Kidney tubule cell (primary cell): ENCODE results near the gene PNMA1.

Experiments
- DNase-seq: peaks from one replicate; pipeline ENCODE4 v3.0.0-alpha.2; 2018; ENCODE audit warnings: low spot score

Gene PNMA1

GRCh38 chr14:73736842-73737241 lies 22.7 kb upstream of the PNMA1 start:
- no peak for DNase-seq

DNA sequence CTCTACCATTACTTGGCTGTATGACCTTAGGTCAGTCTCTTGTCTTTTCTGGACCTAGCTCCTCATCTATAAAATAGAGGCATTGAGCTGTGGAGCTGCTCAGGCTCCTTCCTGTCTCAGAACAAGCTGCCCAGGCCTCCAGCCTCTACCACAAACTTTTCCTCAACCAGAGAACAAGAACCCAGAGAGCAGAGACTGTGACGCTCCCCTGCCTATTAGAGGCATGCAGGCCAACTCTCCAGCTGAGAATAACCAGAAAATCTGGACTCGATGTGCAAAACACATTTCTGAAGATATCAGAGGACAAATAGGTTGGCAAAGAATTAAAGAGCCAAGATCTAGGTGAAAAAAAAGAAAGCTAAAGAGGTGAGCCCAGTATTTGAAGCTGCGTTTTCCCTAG lies 17.8 kb upstream of the PNMA1 start:
- no peak for DNase-seq

DNA sequence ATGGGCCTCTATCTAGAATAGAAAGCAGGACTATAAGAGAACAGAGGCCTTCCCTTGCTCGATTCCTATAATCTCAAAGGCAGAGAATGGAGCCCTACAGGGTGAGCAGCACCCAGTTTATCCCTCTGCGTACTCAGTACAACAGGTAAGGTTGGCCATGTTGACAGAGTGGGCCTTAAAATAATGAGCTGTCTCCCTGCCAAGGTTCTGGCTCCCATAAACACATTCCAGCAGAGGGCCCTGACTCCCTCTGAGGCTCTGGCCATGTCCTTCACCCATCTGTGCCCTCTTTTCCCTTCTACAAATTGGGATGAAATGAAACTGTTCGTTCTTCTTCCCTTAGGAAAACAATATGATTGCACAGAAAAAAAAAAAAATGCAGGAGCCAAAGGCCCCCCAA lies 16.9 kb upstream of the PNMA1 start:
- no peak for DNase-seq

GRCh38 chr14:73729556-73730265 lies 15.5 kb upstream of the PNMA1 start:
- no peak for DNase-seq

DNA sequence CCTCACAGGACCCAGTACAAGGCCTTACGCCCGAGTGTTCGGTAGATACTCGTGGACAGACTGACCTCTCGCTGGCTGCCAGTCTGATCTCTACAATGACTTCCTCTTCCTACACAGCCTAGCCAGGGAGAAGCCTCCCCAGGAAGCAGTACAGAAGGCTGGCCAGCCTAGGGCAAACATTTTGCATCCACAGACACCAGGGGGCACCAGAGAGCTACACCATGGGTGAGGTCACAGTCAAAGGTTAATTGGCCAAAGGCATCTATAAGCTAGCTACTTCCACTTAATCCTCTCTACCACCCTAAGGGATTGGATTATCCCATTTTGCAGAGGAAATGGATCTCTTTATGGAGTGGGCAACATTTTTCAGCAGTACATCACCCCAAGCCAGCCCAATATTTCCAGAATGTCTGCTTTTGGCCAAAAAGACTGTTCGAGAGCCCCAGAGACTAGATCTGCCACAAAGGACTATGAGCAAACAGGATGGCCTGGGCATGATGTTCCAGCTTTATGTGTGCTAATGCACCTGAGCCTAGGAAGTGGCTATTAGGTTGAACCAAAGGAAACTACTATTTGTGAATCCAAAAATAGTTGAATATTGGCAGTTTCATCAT lies 14.6 kb upstream of the PNMA1 start:
- DNase-seq, result peak; percentile 86

- no peak for DNase-seq
Observed at GRCh38 chr14:73727166-73727565, 13.0 kb upstream of the PNMA1 start.

DNA sequence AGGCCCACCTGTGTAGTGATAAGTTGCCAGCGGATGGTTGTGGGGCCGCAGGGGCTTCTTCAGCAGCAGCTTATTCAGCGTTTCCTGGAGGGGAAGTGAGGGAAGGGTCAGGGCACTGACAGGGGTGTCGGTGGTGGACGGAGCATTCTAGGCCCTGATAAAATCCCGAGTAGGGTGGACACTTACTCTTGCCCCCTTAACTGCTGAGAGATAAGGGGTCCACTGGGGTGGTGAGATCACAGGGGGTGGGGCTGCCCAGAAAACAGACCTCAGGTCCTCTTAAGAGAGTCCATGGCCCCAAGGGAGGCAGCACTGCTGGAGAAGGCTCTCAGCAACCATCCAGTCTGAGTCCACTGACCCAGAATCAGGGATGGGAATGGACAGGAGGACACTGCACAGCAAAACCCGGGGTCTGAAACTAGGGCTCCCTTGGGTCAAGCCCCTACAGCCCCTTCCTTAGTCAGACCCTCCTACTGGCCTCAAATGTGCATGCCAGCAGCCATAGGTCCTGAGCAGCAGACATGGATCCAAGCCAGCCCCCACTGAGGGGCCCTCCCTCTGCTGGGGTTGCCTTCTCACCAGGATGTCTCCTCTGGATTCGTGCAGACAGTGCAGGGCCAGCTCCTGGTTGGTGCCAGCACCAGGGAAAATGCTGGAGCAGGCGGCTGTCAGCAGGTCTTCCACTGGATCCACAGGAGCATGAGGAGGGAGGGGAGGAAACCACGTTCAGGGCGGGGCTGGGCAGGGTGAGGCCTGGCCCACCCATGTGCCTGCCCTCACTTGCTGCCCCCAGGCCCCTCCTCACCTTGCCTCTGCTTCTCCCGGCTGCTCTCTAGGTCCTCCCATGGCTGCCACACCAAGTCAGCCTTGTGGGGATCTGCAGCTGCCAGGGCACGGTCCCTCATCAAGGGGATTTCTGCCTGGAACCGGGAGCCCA lies 12.1 kb upstream of the PNMA1 start:
- DNase-seq, result no peak

DNA sequence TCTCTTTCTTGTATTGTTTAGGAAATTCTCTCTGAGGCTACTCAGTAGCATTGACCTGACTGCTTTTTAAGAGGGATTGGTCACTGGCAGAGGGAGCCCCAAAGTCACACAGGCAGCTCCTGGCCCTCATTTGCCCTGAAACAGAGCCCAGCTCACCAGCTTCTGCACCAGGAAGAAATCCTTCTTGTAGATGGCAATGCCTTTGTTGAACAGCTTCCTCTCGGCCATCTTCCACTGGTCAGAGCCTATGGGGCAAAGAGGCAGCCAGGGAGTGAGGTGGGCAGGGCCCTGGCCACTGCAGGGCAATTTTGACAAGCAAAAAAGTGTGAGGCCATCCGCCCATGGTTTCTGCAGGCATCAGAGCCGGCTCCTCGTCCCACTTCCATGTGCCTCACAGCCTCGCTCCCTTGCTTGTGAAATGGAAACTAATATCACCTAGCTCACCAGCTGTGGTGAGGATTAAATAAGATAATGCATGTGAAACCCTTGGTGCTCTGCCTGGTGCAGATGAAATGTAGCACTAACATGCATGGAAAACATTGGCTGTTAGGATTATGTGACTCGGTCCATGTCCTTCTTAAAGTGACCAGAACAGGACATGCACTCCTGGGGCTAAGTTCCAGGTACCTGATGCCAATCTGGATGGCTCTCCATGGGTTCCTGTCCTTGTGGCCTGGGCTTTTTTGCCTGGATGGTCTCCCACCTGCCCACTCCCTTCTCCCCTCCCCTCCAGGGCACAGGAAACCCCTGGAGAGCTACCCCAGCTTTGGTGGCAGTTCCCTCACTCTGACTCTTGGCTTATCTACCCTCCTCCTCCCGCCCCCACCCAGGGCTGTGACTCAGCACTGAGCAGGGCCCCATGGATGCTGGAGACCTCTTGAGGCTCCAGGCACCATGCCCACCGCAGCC lies 11.2 kb upstream of the PNMA1 start:
- DNase-seq, result no peak

- DNase-seq, result no peak
Observed at GRCh38 chr14:73724696-73725095, 10.5 kb upstream of the PNMA1 start.

GRCh38 chr14:73723797-73724661 lies 9.8 kb upstream of the PNMA1 start:
- peak; percentile 94 for DNase-seq

DNA sequence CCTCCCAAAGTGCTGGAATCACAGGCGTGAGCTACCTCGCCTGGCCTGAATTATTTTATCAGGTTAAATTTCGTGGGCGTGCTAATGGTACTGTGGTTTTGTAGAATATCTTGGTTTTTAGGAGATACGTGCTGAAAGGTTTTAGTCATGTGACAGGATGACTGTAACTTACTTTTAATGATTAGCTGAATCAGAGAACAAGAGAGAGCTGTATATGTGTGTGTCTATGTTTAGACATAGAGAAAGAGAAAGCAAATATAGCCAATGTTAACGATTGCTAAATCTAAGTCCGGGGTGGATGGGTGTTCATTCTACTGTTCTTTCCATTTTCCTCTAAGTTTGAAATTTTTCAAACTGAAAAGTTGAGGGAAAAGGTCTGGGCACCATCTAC lies 9.2 kb upstream of the PNMA1 start:
- peak; percentile 82 for DNase-seq

GRCh38 chr14:73722581-73722980 lies 8.4 kb upstream of the PNMA1 start:
- no peak for DNase-seq

- no peak for DNase-seq
Observed at GRCh38 chr14:73721101-73721821, 7.1 kb upstream of the PNMA1 start.

- DNase-seq, result no peak
Observed at GRCh38 chr14:73720636-73721035, 6.5 kb upstream of the PNMA1 start.

- DNase-seq, result no peak
Observed at GRCh38 chr14:73719791-73720190, 5.6 kb upstream of the PNMA1 start.

DNA sequence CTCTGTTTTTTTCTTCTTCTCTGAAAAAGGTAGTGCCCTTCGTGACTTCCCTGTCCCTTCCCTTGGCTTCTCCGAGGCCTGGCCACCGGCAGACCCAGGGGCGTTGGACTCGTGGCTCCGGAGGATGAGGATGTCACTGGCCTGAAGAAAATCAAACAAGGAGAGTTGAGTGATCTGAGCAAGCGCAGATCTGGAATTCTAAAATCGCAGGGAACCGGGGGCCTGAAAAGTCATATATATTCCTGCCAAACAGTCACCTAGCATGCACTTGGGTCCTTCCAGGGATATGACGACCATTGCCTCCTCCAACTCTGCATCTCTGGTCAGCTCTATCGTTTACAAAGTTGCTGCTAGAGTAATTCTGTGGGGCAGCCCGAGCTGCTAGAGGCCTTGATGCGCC lies 5.2 kb upstream of the PNMA1 start:
- DNase-seq, result no peak

DNA sequence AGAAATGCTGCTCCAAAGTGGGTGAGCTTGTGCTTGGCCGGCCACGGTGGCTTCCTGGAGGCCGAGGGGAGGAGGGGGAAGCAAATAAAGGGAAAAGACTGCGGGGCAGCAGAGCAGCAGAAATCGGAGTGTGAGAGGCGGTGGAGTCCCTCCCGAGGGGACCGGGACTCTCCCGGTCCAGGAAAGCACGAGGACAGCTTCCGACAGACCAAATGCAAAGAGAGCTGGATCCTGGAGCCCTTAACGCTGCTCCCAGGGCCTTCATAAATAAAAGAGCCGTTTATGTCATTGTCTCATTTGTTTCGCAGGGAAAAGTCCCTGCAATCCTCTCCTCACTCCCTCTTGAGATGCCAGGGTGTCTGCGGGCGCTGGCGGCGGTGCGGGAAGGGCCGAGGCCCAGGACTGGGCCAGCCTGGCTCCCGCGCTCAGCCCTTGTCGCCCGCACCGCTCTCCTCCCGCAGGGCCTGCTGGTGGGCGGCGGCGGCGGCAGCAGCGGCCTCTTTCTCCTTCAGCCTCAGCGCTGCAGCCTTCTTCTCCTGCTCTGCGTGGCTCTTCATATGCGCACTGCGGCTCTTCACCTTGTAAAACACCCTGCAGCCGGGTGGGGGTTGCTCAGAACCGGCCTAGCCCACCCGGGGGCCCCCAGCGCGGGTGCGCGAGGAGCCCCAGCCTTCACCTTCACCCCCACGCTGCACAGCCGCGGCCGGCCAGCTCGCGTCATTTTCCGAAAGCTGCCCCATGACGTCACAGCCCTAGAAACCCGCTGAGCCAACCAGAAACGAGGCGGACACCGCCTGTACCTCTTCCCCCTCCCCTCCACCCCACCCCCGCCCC lies 4.5 kb upstream of the PNMA1 start:
- DNase-seq, result no peak

- peak; percentile 25 for DNase-seq
Observed at GRCh38 chr14:73717711-73718417, 3.7 kb upstream of the PNMA1 start.

DNA sequence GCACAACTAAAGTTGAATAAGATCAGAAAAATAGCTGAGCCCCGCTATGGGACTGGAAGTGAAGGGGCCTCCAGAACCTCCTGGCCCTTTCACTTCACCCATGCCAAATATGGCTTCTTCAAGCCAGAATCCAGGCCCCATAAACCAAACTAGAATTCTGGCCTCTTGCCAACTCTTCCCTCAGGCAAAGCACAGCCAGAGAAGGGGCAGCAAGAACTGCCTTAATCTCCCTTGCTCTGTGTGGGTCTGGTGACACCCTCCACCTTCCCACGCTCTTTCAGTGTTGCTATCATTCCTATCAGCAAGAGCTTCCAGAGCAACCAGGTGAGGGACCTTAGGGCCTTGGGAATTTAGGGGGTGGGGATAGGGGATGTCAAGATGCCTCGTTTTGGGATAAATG lies 3.1 kb upstream of the PNMA1 start:
- DNase-seq, result no peak
